Stimulated activated CD4-positive, alpha-beta T cell treated with anti-CD3 and anti-CD28 coated beads, TNF-alpha, amount 100 ng/mL, for 48 hours (primary cell): Measurements from ENCODE around the gene REXO5.

ENCODE experiments used
- DNase-seq, 3 donors: peaks; one replicate each; pipeline ENCODE4 v3.0.0-alpha.2; 2020; ENCODE audit warnings: low read depth in 3 of 3

The REXO5 gene

DNA sequence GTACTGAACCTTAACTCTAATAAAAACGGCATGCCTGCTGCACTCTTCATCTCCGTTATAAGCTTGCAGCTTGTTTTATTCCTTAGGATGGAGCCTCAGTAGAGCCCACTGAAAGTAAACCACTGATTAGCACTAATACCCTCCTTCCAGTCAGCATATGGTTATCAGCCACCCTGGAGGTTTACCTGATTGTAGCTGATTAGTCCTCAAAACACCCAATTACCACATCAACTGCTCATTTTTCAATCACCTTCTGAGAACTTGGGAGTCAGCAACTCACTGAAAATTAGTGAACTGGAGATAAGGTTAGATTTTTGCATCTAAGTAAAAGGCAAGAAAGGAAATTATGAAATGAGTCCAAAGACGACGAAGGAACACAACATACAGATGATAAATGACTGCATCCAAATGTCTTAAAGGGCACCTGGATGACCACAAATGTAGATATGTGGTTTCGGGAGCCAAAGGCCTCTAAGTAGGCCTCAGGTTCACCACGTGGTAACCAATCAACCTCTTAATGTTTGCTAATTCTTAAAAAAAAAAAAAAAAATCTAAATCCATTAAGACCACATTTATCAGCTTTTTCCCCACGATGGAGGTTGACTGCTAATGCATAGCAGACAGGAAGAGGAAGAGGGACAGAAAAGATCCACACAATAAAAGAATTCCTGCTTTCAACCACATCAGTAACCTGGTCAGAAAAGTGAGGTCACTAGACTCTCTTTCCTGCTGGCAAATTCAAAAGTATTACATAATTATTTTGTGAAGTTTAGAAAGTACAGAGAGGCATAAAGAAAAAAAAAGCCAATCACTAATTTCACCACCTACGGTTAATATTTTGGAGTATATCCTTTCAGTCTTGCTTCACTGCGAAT, 65.9 kb downstream of the REXO5 start:
- no peak for DNase-seq

- DNase-seq, result no peak
Observed at GRCh38 chr16:20873331-20873730, 67.0 kb downstream of the REXO5 start.

DNA sequence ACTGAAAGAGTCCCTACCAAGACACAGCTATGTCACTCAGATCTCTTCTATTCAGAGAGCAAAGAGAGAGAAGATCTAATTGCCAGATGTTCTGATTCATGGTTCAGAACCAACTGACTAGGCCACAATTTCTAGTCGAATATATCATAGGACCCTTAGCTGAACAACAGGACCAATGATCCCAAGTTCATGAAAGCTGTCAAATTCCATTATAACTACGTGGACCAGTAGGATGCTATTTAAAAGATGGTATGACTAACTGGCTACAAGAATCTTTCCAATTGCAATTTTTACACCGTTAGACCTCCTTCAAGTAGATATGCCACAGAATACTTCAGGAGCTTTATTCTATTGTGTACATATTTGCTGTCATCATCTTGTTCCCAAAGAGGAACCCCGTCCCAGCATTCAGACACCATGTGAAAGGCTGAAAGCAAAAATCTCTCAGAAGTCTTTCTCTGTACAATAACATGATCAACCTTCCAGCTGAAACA, 67.8 kb downstream of the REXO5 start:
- DNase-seq, result no peak

DNA sequence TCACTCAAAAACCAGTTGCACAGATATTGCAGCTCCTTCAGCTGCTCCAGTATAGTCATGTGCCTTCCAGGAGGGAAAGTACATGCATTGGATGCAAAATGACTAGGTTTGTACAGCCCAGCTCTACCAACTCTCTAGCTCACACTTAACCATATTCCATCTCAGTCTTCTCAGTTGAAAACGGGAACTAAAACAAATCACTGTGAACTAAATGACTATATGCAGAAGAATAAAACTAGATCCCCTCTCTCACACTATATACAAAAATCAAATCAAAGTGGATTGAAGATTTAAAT, 69.0 kb downstream of the REXO5 start:
- no peak for DNase-seq

- DNase-seq, result no peak
Observed at GRCh38 chr16:20878682-20879147, 72.4 kb downstream of the REXO5 start.

- no peak for DNase-seq
Observed at GRCh38 chr16:20879175-20880040, 73.1 kb downstream of the REXO5 start.

- no peak for DNase-seq
Observed at GRCh38 chr16:20880867-20881502, 74.7 kb downstream of the REXO5 start.

DNA sequence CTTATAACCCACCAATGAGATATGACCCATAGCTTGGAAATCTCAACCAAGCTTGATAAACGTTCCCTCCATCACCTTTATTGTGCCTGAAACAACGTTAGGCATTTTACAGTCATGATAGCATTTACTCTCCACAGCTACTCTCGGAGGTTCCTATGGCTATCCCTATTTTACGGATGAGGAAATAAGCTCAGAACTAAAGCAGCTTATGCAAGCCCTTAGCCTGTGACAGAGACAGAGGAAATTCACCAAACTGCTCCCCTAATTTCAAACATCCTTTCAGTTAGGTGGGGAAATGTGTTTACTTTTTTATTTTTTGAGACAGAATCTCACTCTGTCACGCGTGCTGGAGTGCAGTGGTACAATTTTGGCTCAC, 75.2 kb downstream of the REXO5 start:
- DNase-seq, result no peak

DNA sequence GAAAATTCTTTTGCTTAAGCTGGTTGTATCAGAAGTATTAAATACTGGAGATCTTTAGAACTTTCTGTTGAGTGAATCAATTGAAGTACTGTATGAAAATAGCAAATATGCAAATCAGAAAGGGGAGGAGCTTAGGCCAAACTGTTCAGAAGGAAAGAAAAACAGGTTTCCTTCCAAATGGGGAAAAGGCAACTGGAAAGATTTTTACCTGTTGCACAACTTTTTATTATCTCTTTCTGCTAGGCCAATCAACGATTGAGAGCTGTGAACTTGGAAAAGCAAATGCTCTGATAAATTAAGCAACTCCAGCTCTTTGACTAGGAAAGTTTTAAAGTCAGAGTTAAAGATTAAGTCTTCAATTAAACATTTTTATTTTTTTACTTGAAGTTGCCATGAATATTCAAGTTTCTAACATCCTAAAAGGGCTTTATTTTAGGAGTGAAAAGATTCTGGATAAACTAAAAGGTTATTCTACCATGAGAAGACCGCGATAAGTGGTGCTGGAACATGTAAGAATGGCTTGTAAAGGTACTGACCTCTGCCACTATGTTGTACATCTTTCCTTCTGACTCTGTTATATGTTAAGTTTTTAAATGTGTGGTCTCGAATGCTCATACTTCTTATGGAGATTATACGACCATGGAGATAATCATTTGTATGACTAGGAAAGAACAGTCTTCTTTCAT, 77.4 kb downstream of the REXO5 start:
- no peak for DNase-seq

DNA sequence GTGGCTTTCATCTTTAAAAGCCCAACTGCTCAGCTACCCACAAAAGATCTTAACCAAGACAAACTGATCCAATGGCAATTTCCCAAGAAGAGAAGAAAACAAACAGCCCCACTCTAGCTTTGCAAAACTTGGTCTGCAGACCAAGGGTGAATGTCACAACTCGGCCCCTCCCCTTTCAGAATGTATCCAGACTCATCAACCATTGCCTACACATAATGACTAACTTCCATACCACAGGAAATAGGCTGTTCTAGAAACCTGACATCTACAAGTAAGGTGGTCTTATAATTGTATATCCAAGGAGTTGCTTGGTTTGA, 77.9 kb downstream of the REXO5 start:
- no peak for DNase-seq

GRCh38 chr16:20886320-20886719, 80.0 kb downstream of the REXO5 start:
- DNase-seq, result no peak

DNA sequence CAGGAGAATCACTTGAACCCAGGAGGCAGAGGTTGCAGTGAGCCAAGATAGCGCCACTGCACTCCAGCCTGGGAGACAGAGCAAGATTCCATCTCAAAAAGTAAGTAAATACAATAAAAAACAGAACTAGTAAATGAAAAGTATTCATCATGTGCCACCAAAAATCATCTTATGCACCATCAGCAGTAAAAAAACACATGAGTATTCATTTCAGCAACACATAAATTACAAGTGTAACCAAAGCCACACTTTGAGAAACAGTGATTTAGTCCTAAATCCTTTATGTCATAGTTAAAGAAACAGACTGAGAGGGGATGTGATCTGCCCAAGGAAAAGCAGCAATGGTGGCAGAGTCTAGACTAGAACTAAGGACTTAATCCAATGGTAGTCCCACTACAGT, 80.9 kb downstream of the REXO5 start:
- no peak for DNase-seq

DNA sequence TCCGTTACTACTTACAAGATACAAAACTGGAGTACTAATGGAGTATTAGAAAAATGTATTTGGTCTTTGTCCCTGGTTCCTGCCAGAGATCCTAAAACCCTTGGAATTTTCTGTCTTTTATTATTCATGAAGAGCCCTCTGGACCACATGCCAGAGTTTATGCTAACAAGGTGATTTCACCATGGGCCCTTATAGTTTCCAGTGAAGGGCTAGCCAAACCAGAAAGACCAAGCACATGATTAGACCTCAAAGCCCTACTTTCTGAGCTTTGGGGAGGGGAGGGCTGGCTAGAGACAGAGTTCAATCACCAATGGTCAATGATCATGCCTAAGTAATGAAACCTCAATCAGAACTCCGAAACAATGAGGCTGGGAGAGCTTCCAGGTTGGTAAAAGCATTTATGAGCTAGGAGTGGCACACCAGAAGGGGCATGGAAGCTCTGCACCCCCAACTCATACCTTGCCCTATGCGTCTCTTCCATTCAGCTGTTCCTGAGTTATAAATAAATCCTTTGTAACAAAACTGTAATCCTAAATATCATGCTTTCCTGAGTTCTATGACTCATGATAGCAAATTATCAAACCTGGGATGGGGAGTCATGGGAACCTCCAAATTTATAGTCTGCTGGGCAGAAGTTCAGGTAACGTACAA, 83.4 kb downstream of the REXO5 start:
- no peak for DNase-seq

- DNase-seq, result no peak
Observed at GRCh38 chr16:20894388-20894787, 88.1 kb downstream of the REXO5 start.

DNA sequence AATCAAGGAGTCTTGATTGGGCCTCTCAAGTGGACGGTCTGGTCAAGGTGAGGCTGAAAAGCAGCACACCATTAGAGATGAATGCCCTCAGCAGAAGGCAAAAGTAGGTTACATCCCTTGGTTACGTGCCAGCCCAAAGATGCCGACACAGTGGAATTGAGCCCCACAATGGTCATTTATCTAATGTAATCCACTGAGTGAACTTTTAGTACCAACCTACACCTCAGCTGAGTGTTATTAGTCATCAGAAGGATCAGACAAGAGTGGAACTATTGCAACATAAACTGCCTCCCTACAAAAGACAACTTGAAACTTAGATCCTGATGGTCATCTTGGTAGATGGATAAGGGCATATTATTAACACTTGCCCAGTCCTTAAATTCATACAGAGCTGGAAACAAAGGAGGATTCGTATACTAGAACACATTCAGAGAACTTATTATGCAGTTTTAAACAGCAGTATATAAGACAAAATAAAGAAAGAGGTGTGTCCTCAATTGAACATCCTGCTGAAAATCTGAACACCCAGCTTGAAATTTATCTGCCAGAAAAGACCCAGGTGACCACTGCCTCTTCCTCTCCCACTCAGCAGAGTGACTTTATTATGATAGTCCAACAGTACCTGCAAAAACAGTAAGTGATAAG, 91.0 kb downstream of the REXO5 start:
- DNase-seq, result no peak

DNA sequence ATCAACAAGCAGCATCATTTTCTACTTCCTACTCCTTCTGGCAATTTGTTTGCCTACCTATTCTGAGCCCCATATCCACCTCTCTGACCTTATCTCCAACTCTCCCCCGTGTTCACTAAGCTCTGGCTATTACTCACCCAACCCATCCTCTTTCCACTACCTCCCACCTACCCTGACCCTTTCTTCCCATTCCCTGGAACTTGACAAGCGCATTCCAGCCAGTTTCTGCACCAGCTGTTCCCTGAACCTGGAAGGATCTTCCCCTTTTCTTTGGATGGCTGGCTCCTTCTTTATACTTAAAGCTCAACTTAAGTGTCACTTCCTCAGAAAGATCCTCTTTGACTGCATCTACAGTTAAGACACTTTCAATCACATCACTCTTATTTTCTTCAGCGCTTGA, 91.6 kb downstream of the REXO5 start:
- DNase-seq, result no peak

DNA sequence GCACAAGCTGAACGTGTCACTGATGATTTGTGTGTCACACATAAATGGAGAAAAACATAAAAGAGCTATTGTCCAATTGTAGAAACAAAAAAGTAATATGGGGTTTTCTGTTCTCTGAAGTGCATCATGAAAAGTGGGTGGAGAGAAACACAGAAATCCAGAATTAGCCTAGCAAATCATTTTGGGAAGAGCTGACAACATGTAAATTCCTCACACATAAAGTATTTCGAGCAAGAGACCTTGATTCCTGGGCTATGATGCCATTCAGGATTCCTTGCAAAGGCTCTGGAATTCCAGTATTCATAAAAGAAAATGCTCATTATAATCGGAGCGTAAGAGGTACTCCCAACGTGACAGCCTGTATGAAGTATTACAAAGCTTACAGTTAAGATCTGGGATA, 92.7 kb downstream of the REXO5 start:
- DNase-seq, result no peak
